GM15510 (cell line): ENCODE data around the gene FPGS.

Experiments used
- POLR2A ChIP-seq: IDR thresholded peaks from 3 replicates; pipeline ENCODE4 v1.6.1; 2011; ENCODE audit warnings: borderline replicate concordance; ENCODE audit not compliant: insufficient read length; ENCODE audit errors: extremely low read depth

The FPGS gene

GRCh38 chr9:127802576-127803443, at the start of gene FPGS:
Gene FPGS (plus strand): TSS chr9:127802882. CDS start chr9:127802925, 43 bp downstream.
- TF ChIP-seq POLR2A, result peak; percentile 89

GRCh38 chr9:127753148-127753547, 49.5 kb upstream of the FPGS start:
- TF ChIP-seq POLR2A, result no peak

GRCh38 chr9:127753622-127754021, 49.1 kb upstream of the FPGS start:
- TF ChIP-seq POLR2A, result no peak

GRCh38 chr9:127754099-127755060, 48.3 kb upstream of the FPGS start:
- TF ChIP-seq POLR2A, result no peak

GRCh38 chr9:127755061-127756060, 47.3 kb upstream of the FPGS start:
- TF ChIP-seq POLR2A, result no peak

- no peak for TF ChIP-seq POLR2A
These were observed 46.4 kb upstream of the FPGS start for GRCh38 chr9:127756233-127756632.

GRCh38 chr9:127758843-127759242, 43.8 kb upstream of the FPGS start:
- no peak for TF ChIP-seq POLR2A

- no peak for TF ChIP-seq POLR2A
These were observed 41.6 kb upstream of the FPGS start for GRCh38 chr9:127761061-127761460.

- no peak for TF ChIP-seq POLR2A
These were observed 41.2 kb upstream of the FPGS start for GRCh38 chr9:127761491-127761956.

- no peak for TF ChIP-seq POLR2A
These were observed 40.5 kb upstream of the FPGS start for GRCh38 chr9:127762111-127762676.

GRCh38 chr9:127763918-127764384, 38.7 kb upstream of the FPGS start:
- TF ChIP-seq POLR2A, result no peak

- TF ChIP-seq POLR2A, result no peak
These were observed 37.3 kb upstream of the FPGS start for GRCh38 chr9:127765418-127765817.

- TF ChIP-seq POLR2A, result no peak
These were observed 35.3 kb upstream of the FPGS start for GRCh38 chr9:127767410-127767809.

- no peak for TF ChIP-seq POLR2A
These were observed 34.8 kb upstream of the FPGS start for GRCh38 chr9:127767909-127768331.

GRCh38 chr9:127768698-127769097, 34.0 kb upstream of the FPGS start:
- TF ChIP-seq POLR2A, result no peak
